ENCODE measurements around the gene ZNF418. TPM values are rescaled to one million over a fixed set of nuclear protein-coding genes. Genes with fewer than 3 reads are reported as not detected.
A peak's percentile ranks its signal among the peaks of the same experiment; 100 is the strongest.

Gene ZNF418
- total and polyA plus RNA-seq, 2 of the 13 experiments (the other 11 are each of a cell fraction or from before 2014, with no cell fraction given) = 0.07 to 0.27 TPM

DNA sequence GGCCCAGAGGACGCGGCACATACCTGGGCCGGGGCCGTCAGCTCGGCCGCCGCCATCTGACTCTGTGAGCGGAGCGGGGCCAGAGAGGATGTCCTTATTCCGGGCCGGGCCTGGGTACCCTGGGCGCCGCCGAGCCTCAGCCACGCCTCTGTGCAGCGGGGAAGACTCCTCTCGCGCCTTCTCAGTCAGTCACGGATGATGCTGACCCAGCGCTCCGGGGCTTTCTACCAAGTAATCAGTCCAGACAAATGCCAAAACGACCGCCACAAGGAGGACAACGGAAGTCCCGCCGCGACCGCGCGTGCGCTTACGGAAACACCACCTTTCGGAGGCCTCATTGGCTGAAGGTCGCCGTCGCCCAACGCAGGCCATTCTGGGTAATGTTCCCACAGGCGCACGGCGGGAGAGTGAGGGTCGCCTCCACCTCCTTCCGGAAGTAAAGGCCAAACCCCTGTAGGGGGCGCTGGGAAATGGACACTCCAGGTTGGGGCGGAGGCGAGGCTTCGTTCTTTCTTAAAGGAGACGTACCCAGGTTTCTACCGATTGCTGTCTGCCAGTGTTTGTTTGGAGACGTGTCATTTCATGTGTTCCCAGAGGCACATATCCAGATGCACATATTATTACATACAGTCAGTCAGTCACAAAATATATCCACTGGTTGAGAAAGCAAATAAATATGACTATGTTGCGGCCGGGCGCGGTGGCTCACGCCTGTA lies 12.4 kb upstream of the ZNF418 start, which contains the start of gene ZNF256 (continued):
- TF ChIP-seq, protein P1, sequence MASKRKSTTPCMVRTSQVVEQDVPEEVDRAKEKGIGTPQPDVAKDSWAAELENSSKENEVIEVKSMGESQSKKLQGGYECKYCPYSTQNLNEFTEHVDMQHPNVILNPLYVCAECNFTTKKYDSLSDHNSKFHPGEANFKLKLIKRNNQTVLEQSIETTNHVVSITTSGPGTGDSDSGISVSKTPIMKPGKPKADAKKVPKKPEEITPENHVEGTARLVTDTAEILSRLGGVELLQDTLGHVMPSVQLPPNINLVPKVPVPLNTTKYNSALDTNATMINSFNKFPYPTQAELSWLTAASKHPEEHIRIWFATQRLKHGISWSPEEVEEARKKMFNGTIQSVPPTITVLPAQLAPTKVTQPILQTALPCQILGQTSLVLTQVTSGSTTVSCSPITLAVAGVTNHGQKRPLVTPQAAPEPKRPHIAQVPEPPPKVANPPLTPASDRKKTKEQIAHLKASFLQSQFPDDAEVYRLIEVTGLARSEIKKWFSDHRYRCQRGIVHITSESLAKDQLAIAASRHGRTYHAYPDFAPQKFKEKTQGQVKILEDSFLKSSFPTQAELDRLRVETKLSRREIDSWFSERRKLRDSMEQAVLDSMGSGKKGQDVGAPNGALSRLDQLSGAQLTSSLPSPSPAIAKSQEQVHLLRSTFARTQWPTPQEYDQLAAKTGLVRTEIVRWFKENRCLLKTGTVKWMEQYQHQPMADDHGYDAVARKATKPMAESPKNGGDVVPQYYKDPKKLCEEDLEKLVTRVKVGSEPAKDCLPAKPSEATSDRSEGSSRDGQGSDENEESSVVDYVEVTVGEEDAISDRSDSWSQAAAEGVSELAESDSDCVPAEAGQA (IDR thresholded peaks at IDR 0.05; ENCODE audit: low read depth) = no peak
- TF ChIP-seq, protein P1 (CRISPR knock-in tag; IDR thresholded peaks at IDR 0.05; ENCODE audit: borderline replicate concordance) = no peak
- TF ChIP-seq ZNF296 (CRISPR knock-in tag; conservative IDR thresholded peaks at IDR 0.05) = no peak
- TF ChIP-seq RELA (CRISPR knock-in tag; IDR thresholded peaks at IDR 0.05) = no peak
- no peak for TF ChIP-seq POLR2AphosphoS2 (IDR thresholded peaks at IDR 0.05; ENCODE audit: low read depth, low read length)
- TF ChIP-seq ZNF263 (CRISPR knock-in tag; IDR thresholded peaks at IDR 0.05) = no peak
- no peak for TF ChIP-seq HOXA7 (CRISPR knock-in tag; IDR thresholded peaks at IDR 0.05)
- TF ChIP-seq ZNF570 (CRISPR knock-in tag; IDR thresholded peaks at IDR 0.05; ENCODE audit: borderline replicate concordance) = no peak
- TF ChIP-seq ZNF75D (CRISPR knock-in tag; IDR thresholded peaks at IDR 0.05; ENCODE audit: borderline replicate concordance) = no peak
- TF ChIP-seq, protein P2, sequence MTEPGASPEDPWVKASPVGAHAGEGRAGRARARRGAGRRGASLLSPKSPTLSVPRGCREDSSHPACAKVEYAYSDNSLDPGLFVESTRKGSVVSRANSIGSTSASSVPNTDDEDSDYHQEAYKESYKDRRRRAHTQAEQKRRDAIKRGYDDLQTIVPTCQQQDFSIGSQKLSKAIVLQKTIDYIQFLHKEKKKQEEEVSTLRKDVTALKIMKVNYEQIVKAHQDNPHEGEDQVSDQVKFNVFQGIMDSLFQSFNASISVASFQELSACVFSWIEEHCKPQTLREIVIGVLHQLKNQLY (CRISPR knock-in tag; IDR thresholded peaks at IDR 0.05) = peak; percentile 52; the same call in 1 of the 2 replicates
- TF ChIP-seq ZNF83 (CRISPR knock-in tag; IDR thresholded peaks at IDR 0.05; ENCODE audit: borderline replicate concordance) = 0 out of 2 replicates have a peak, but pooled peaks have one; percentile 69
- TF ChIP-seq, protein P3, sequence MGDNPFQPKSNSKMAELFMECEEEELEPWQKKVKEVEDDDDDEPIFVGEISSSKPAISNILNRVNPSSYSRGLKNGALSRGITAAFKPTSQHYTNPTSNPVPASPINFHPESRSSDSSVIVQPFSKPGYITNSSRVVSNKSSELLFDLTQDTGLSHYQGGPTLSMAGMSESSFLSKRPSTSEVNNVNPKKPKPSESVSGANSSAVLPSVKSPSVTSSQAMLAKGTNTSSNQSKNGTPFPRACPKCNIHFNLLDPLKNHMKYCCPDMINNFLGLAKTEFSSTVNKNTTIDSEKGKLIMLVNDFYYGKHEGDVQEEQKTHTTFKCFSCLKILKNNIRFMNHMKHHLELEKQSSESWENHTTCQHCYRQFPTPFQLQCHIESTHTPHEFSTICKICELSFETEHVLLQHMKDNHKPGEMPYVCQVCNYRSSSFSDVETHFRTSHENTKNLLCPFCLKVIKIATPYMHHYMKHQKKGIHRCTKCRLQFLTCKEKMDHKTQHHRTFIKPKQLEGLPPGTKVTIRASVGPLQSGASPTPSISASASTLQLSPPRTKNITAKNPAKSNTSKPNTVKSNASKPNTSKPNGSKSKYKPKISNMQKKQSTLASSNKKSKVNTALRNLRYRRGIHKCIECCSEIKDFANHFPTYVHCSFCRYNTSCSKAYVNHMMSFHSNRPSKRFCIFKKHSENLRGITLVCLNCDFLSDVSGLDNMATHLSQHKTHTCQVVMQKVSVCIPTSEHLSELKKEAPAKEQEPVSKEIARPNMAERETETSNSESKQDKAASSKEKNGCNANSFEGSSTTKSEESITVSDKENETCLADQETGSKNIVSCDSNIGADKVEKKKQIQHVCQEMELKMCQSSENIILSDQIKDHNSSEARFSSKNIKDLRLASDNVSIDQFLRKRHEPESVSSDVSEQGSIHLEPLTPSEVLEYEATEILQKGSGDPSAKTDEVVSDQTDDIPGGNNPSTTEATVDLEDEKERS (CRISPR knock-in tag; IDR thresholded peaks at IDR 0.05) = 0 out of 2 replicates have a peak, but pooled peaks have one; percentile 65
- TF ChIP-seq, protein P4, sequence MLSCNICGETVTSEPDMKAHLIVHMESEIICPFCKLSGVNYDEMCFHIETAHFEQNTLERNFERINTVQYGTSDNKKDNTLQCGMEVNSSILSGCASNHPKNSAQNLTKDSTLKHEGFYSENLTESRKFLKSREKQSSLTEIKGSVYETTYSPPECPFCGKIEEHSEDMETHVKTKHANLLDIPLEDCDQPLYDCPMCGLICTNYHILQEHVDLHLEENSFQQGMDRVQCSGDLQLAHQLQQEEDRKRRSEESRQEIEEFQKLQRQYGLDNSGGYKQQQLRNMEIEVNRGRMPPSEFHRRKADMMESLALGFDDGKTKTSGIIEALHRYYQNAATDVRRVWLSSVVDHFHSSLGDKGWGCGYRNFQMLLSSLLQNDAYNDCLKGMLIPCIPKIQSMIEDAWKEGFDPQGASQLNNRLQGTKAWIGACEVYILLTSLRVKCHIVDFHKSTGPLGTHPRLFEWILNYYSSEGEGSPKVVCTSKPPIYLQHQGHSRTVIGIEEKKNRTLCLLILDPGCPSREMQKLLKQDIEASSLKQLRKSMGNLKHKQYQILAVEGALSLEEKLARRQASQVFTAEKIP (CRISPR knock-in tag; IDR thresholded peaks at IDR 0.05; ENCODE audit: borderline replicate concordance) = no peak
- TF ChIP-seq, protein P5, sequence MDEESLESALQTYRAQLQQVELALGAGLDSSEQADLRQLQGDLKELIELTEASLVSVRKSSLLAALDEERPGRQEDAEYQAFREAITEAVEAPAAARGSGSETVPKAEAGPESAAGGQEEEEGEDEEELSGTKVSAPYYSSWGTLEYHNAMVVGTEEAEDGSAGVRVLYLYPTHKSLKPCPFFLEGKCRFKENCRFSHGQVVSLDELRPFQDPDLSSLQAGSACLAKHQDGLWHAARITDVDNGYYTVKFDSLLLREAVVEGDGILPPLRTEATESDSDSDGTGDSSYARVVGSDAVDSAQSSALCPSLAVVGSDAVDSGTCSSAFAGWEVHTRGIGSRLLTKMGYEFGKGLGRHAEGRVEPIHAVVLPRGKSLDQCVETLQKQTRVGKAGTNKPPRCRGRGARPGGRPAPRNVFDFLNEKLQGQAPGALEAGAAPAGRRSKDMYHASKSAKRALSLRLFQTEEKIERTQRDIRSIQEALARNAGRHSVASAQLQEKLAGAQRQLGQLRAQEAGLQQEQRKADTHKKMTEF (CRISPR knock-in tag; IDR thresholded peaks at IDR 0.05) = peak; percentile 83
- no peak for TF ChIP-seq SRSF4 (IDR thresholded peaks at IDR 0.05; ENCODE audit: low read depth, low read length, poor library complexity, severe bottlenecking)
- no peak; the same call in 1 of the 2 replicates for TF ChIP-seq FOXO1 (CRISPR knock-in tag; IDR thresholded peaks at IDR 0.05)

All from HepG2 (cell line).